Activated CD4-positive, alpha-beta memory T cell treated with anti-CD3 and anti-CD28 coated beads, Interleukin-2, amount 10 ng/mL, durations not matched to agents 7 days and 5 days (primary cell): Measurements from ENCODE around the gene AGR3. TPM values are rescaled to one million over a fixed set of nuclear protein-coding genes. Genes with fewer than 3 reads are reported as not detected.

Experiments
- CTCF ChIA-PET: fragments of 350-600 bp; sonication (Branson Sonifier 250); formaldehyde crosslinking; loops from one replicate; lab custom pipeline; 2021; ENCODE audit warnings: antibody characterized with exemption, inconsistent platforms; lab: Charles Lee
- POLR2A ChIA-PET: fragments of 350-600 bp; sonication (Branson Sonifier 250); formaldehyde crosslinking; loops from one replicate; lab custom pipeline; 2021; ENCODE audit warnings: antibody characterized with exemption; lab: Charles Lee
- DNase-seq: peaks from one replicate; pipeline ENCODE4 v3.0.0-alpha.2; 2020
- H3K27ac Mint-ChIP-seq: one replicate; pipeline ENCODE4 v1.8.0; 2021; ENCODE audit warnings: mild to moderate bottlenecking, mixed read lengths
- H3K27me3 Mint-ChIP-seq: one replicate; pipeline ENCODE4 v1.8.0; 2021; ENCODE audit warnings: mixed read lengths
- H3K36me3 Mint-ChIP-seq: one replicate; pipeline ENCODE4 v1.8.0; 2021; ENCODE audit warnings: low read depth, mixed read lengths
- H3K4me1 Mint-ChIP-seq: one replicate; pipeline ENCODE4 v1.8.0; 2021; ENCODE audit warnings: mixed read lengths
- H3K4me3 Mint-ChIP-seq: one replicate; pipeline ENCODE4 v1.8.0; 2021; ENCODE audit warnings: mild to moderate bottlenecking, mixed read lengths
- H3K9me3 Mint-ChIP-seq: one replicate; pipeline ENCODE4 v1.8.0; 2021; ENCODE audit warnings: mixed read lengths
- total RNA-seq, 2 experiments: library from RNA; stranded (reverse); gene quantifications; one replicate each; pipeline ENCODE4 v1.2.3, GENCODE V29; 2021

Gene AGR3
- total RNA-seq, 2 experiments from 2014 or later = not detected

DNA sequence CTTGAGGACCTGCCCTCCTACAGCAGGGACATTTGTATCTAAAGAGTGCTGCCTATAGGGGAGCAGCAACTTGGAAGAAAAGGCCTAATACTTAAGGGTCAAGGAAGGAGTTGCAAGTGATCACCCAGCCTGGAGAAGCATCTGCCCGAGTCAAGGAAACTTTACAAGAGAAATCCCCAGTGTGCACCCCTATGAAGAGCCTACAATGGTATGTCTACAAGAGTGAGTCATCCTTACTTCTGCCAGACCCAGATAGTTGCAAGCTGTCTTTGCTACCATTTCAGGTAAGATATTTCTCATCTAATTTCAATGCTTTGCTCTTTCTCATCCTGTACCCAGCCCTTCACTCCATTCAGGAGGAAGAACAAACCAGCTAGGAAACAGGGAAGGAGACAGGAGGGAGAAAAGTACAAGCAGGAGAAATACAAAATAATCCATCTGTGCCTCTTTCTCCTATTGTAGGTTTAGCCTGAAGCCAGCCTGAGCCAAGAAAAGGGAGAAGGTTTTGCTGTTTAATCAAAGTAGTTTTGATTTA is 34.4 kb upstream of the AGR3 start:
- no peak for DNase-seq
- no peak overlapping the region for H3K4me3 Mint-ChIP-seq
- H3K4me1 Mint-ChIP-seq = peaks cover 3% of the 10 kb centered on the region
- ChIA-PET CTCF (interaction anchor here (1.2 to 2.5 kb wide), 2 partner anchors 115 to 221 kb away, joined by 5 to 8 read pairs; no protein-coding TSS in a partner anchor), POLR2A (no interaction called here)
- peaks cover 2% of the 10 kb centered on the region for H3K27me3 Mint-ChIP-seq
- H3K9me3 Mint-ChIP-seq = no peaks in the 10 kb centered on the region
- H3K27ac Mint-ChIP-seq = no peak overlapping the region
- H3K36me3 Mint-ChIP-seq = no peaks in the 10 kb centered on the region

DNA sequence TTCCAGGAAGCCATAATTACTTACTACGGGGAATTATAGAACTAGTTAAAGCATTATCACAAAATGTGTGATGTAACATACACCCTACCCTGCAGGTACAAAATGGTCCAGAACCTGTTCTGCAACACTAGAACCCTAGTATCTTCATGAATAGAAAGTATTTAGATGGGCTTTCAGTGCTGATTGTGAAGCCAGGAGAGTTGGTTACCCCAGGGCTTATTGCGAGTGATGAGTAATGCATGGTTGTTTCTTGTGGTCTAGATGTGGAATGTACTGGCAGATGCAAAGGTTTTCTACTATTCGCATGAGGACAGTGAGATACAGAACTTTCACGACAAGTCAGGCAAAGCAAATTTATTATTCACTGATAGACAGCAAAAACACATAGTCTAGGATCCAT is 33.6 kb upstream of the AGR3 start:
- CTCF ChIA-PET = no interaction called here
- no peak overlapping the region for H3K27ac Mint-ChIP-seq
- DNase-seq = no peak
- peaks cover 3% of the 10 kb centered on the region for H3K4me1 Mint-ChIP-seq
- POLR2A ChIA-PET = no interaction called here
- peaks cover 6% of the 10 kb centered on the region for H3K27me3 Mint-ChIP-seq
- H3K36me3 Mint-ChIP-seq = no peaks in the 10 kb centered on the region
- H3K4me3 Mint-ChIP-seq = no peak overlapping the region
- H3K9me3 Mint-ChIP-seq = no peaks in the 10 kb centered on the region

DNA sequence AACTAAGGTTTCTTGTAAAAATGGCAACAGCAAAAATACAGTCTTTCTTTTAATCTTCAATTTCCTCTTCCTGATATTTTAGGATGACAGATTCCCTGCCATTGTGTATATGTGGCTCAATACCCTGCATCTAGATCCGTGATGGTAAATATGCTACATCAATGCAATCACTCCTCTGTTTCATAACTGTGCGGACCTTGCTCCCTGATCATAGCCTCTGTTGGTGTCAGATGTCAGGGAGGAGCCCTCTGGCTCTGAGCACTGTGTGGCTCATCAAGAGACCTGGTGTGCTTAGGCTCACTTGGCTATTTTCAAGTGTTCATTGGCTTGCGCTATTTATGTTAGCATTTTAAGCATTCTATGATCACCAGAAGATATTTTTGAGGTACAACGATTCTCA is 33.0 kb upstream of the AGR3 start:
- Mint-ChIP-seq H3K4me1 (peaks cover 3% of the 10 kb centered on the region), H3K36me3 (no peaks in the 10 kb centered on the region), H3K9me3 (no peaks in the 10 kb centered on the region), H3K27me3 (peaks cover 8% of the 10 kb centered on the region), H3K4me3 (no peak overlapping the region), H3K27ac (no peak overlapping the region)
- CTCF ChIA-PET = no interaction called here
- POLR2A ChIA-PET = no interaction called here
- no peak for DNase-seq

DNA sequence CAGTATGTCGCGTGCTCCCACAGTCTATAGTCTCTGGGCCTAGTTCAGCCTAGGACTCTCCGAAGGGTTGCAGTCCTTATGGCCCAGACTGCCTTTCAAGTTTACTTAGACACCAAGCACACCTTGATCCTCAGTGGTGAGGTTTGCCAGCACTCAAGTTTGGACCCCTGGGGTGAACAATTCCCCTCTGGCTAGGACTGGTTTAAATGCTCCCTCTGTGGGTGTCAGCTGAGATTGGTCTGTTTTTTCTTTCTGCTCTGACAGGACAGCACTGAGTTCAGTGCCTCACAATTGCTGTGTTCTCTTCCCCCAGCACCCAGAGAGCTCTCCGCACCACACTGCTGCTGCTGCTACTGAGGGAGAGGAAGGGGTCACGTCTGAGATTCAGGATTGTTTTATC is 31.9 kb upstream of the AGR3 start:
- H3K36me3 Mint-ChIP-seq = no peaks in the 10 kb centered on the region
- ChIA-PET POLR2A (no interaction called here), CTCF (no interaction called here)
- H3K27me3 Mint-ChIP-seq = peaks cover 9% of the 10 kb centered on the region
- no peak overlapping the region for H3K27ac Mint-ChIP-seq
- H3K4me3 Mint-ChIP-seq = no peak overlapping the region
- H3K9me3 Mint-ChIP-seq = no peaks in the 10 kb centered on the region
- DNase-seq = no peak
- H3K4me1 Mint-ChIP-seq = peaks cover 3% of the 10 kb centered on the region

DNA sequence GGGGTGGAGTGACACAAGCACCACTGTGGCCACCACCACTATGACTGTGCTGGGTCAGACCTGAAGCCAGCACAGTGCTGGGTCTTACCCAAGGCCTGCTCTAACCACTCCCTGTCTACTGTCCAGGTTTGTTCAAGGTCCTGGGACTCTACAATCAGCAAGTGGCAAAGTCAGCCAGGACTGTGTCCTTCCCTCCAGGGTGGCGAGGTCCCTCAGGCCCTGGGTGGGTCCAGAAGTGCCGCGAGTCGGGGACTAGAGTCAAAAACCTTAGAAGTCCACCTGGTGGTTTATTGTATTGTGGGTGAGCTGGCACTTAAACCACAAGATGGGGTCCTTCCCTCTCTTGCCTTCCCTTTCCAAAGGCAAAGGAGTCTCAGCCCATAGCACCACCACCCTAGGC is 30.8 kb upstream of the AGR3 start:
- no peaks in the 10 kb centered on the region for H3K9me3 Mint-ChIP-seq
- H3K27ac Mint-ChIP-seq = no peak overlapping the region
- CTCF ChIA-PET = no interaction called here

DNA sequence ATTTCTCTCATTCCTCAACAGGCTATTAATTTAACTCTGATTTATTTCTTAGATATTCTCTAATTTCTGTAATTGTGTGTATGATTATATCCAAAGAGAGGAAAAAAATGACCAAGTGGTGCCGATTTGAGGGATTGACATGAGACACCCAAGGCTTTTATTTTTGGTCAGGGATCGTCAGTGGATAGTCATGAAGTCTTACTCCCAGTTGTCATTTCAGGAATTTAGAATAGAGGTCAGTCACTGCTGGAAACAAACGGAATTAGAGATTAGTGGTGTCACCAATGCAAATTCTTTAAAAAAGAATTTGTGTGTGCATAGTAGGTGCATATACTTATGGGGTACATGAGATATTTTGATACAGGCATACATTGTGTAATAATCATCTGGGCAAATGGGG is 26.8 kb upstream of the AGR3 start:
- Mint-ChIP-seq H3K27ac (no peak overlapping the region), H3K27me3 (peaks cover 15% of the 10 kb centered on the region), H3K4me3 (no peak overlapping the region), H3K9me3 (no peaks in the 10 kb centered on the region), H3K36me3 (no peaks in the 10 kb centered on the region), H3K4me1 (no peaks in the 10 kb centered on the region)
- no peak for DNase-seq
- POLR2A ChIA-PET = no interaction called here
- CTCF ChIA-PET = interaction anchor here (1.1 kb wide), 1 partner anchor 10 kb away, joined by 4 read pairs; no protein-coding TSS in a partner anchor

More for the DNA sequence above, 30.8 kb upstream of the AGR3 start:
- peaks cover 14% of the 10 kb centered on the region for H3K27me3 Mint-ChIP-seq
- no peak for DNase-seq
- H3K4me3 Mint-ChIP-seq = no peak overlapping the region
- H3K4me1 Mint-ChIP-seq = peaks cover 3% of the 10 kb centered on the region
- POLR2A ChIA-PET = no interaction called here
- H3K36me3 Mint-ChIP-seq = no peaks in the 10 kb centered on the region

DNA sequence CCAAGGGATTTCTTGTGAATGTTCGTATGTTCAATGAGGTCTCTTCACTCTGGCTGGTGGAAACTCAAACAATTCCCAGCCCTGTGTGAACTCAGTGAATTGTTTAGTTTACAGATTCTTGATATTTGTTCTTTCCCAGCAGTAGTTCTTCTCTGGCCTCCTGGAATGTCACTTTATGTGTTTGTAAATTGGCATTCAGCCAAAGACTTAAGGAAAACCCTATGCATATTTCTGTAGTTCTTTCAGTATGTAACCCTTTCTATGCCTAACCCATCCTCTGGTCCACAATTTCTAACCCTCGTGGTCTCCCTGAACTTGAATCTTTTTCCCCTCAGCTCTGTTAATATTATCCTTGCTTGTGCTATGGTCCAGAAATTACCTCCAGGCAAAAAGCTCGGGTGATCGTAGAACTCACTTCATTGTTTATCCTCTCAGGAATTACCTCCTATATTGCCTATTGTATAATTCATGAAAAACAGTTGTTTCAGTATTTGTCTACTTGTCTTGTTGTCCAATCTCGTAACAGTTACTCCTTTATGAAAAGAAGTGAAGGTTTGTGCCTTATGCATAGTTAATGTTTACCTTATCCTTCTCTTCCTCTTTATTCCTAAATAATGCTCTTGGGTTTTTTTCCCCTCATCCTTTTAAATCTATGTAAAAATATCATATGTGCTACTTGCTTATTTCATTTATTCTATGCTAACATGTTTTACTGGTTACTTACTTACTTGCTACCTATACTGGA is 23.7 kb upstream of the AGR3 start:
- no peak for DNase-seq
- H3K4me1 Mint-ChIP-seq = no peaks in the 10 kb centered on the region
- H3K9me3 Mint-ChIP-seq = no peaks in the 10 kb centered on the region
- H3K27ac Mint-ChIP-seq = no peak overlapping the region
- H3K36me3 Mint-ChIP-seq = no peaks in the 10 kb centered on the region
- H3K27me3 Mint-ChIP-seq = peaks cover 12% of the 10 kb centered on the region
- H3K4me3 Mint-ChIP-seq = no peak overlapping the region
- ChIA-PET POLR2A (no interaction called here), CTCF (interaction anchor here (1.2 to 1.3 kb wide), 2 partner anchors 13 to 14 kb away, joined by 4 read pairs; no protein-coding TSS in a partner anchor)

DNA sequence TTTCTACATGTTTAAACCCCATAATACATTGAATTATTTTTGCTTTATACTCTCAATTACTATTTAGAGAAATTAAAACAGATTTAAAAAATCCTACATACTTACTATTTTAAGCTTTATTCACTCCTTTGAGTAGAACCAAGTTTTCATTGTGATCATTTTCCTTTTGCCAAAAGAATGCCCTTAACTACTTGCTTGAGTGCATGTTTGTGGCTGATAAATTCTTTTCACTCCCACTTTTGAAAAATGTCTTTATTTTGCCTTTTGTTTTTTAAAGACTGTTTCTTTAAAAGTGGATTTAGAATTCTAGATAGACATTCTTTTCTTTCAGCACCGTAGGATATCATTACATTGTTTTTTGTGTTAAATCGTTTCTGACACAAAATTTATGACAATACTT is 22.3 kb upstream of the AGR3 start:
- H3K4me1 Mint-ChIP-seq = no peaks in the 10 kb centered on the region
- ChIA-PET POLR2A (no interaction called here), CTCF (no interaction called here)
- H3K4me3 Mint-ChIP-seq = no peak overlapping the region
- peaks cover 10% of the 10 kb centered on the region for H3K27me3 Mint-ChIP-seq
- H3K9me3 Mint-ChIP-seq = no peaks in the 10 kb centered on the region
- H3K36me3 Mint-ChIP-seq = no peaks in the 10 kb centered on the region
- H3K27ac Mint-ChIP-seq = no peak overlapping the region
- no peak for DNase-seq

DNA sequence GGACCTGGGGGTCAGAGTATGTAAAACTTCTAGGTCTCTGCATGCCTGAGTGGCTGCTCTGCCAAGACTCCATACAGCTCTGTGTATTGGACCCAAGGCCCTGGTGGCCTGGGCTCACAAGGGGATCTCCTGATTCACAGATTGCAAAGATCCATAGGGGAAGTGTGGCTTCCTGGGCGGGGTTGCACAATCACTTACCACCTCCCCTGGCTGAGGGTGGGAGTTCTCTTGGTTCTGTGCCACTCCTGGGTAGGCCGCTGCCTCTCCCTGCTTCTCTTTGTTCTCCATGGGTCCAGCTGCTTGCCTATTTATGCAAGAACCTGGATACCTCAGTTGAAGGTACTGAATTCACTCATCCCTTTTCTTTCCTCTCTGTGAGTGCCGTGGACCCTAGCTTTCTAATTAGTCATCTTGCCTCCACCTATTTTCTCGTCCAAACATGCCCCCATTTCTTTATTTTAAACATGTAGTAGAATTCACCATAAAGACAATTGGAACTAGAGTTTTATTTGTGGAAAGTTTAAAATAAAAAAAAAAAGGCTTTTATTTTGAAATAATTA is 18.5 kb upstream of the AGR3 start:
- Mint-ChIP-seq H3K27ac (no peak overlapping the region), H3K36me3 (no peaks in the 10 kb centered on the region), H3K9me3 (peaks cover 3% of the 10 kb centered on the region), H3K27me3 (no peaks in the 10 kb centered on the region), H3K4me3 (no peak overlapping the region), H3K4me1 (no peaks in the 10 kb centered on the region)
- CTCF ChIA-PET = interaction anchor here (0.9 kb wide), 1 partner anchor 9 kb away, joined by 3 read pairs; no protein-coding TSS in a partner anchor
- DNase-seq = no peak
- POLR2A ChIA-PET = no interaction called here

DNA sequence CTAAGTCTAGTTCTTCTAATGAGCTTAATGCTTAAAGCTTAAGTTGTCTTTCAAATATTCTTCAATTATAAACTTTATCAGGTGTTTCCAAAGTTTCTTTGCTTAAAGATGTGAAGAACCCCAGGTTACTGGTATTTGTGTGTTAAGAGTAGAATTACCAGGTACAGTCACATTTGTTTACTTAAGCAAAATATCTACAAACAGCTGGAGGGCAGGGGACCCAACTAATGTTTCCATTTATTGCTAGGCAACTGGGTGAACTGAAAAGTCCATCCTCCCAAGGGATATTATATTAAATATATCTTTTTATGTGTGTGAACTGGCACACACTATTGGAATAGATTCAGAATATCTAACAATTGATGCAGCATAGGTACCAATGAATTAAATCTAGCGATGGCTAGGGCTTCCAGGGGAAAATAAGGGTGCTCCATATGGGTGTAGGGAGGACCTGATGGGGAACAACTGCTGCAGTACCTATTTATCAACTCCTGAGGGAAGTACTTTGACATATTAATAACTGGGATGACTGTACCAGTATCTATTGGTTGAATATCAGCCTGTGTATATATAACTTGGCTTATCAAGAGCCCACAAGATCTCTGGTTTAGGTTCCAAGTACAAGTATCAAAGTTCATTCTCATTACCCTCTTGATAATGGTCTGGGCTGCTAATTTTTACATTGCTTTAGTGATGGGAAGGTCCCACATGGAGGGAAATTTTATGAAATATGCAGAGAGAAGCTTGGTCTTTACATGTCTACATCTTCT is 10.3 kb upstream of the AGR3 start:
- DNase-seq = no peak
- H3K36me3 Mint-ChIP-seq = no peaks in the 10 kb centered on the region
- no peak overlapping the region for H3K4me3 Mint-ChIP-seq
- ChIA-PET CTCF (interaction anchor here (0.8 to 2.4 kb wide), 6 partner anchors 8 to 90 kb away, joined by 3 to 15 read pairs (median 3); no protein-coding TSS in a partner anchor), POLR2A (no interaction called here)
- H3K27ac Mint-ChIP-seq = no peak overlapping the region
- H3K9me3 Mint-ChIP-seq = peaks cover 3% of the 10 kb centered on the region
- peaks cover 20% of the 10 kb centered on the region for H3K4me1 Mint-ChIP-seq
- H3K27me3 Mint-ChIP-seq = peaks cover under 1% of the 10 kb centered on the region

DNA sequence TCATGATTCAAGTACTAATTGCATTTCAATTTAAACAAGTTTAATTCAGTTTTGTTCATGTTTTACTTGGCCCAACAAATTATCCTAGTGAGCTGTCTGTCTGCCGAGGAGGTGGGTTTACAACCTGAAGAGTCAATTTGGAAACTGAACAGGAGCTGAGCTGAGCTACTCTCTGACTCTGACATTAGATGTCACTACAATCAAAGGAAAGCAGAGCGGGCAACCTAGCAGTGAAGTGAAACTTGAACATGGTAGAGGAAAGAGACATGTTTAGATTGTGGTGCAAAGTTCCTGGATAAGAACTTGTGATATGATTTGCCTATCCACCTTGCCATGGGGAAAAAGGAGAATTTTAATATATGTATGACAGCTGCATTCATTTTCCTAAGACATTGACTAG is 9.6 kb upstream of the AGR3 start:
- H3K4me1 Mint-ChIP-seq = peaks cover 20% of the 10 kb centered on the region
- CTCF ChIA-PET = interaction anchor here (0.8 to 2.4 kb wide), 5 partner anchors 9 to 30 kb away, joined by 3 to 15 read pairs (median 3); no protein-coding TSS in a partner anchor

DNA sequence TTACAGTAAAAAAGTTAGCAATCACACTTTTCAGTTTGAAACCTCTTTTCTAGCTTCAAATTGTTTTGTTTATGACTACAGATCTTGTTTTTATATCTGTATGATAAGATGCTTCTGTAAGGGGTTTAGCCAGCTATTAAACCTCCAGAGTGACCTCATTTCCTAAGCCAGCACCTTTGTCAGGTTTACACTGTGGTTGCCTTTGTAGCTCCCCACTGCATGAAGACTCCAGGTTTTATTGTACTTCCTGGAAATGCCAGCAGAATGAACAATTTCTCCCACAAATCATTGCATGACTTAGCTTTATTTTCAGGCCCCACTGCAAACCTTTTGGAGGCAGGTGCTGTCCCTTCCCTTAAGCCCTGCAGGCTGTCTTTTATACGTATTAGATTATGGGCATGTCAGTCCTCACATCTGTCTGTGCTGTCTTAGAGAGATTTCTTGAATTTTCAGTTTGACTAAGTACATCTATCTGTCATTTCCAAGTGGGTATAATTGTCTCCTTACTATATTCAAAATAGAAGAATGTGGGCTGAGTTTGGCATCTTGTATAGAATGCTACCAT is 8.2 kb upstream of the AGR3 start:
- Mint-ChIP-seq H3K27me3 (peaks cover 8% of the 10 kb centered on the region), H3K4me3 (no peak overlapping the region), H3K27ac (no peak overlapping the region), H3K36me3 (no peaks in the 10 kb centered on the region), H3K4me1 (peaks cover 20% of the 10 kb centered on the region), H3K9me3 (no peaks in the 10 kb centered on the region)
- POLR2A ChIA-PET = no interaction called here
- CTCF ChIA-PET = interaction anchor here (1.1 kb wide), 1 partner anchor 90 kb away, joined by 3 read pairs; no protein-coding TSS in a partner anchor
- no peak for DNase-seq

More for the DNA sequence above, 9.6 kb upstream of the AGR3 start:
- H3K36me3 Mint-ChIP-seq = no peaks in the 10 kb centered on the region
- peaks cover 3% of the 10 kb centered on the region for H3K9me3 Mint-ChIP-seq
- no peak overlapping the region for H3K27ac Mint-ChIP-seq
- H3K4me3 Mint-ChIP-seq = no peak overlapping the region
- POLR2A ChIA-PET = no interaction called here
- DNase-seq = no peak
- peaks cover 2% of the 10 kb centered on the region for H3K27me3 Mint-ChIP-seq
